ENCODE data around the gene FGD2. TPM values are rescaled to one million over a fixed set of nuclear protein-coding genes. Genes with fewer than 3 reads are reported as not detected.

Gene FGD2
- total and polyA plus RNA-seq, 10 of the 15 experiments (the other 5 are each of a cell fraction or from before 2014, with no cell fraction given) = 5.2 to 88.1 (median 33.2) TPM

GRCh38 chr6:37024656-37025337 lies 19.3 kb downstream of the FGD2 start:
- H3K27ac ChIP-seq (ENCODE audit: control insufficient read depth, insufficient read depth) = no peak overlapping the region
- no peaks in the 10 kb centered on the region; the same call in 2 of the 3 replicates for H3K9me3 ChIP-seq (replicated peaks; ENCODE audit: control insufficient read depth, insufficient read depth, low read length)
- ChIA-PET POLR2A (no interaction called here), SMC1A (ENCODE audit: uncharacterized antibody, unreplicated experiment) (interaction anchor here (0.6 to 2.5 kb wide), 4 partner anchors 131 to 259 kb away, joined by 3 to 11 read pairs (median 4); no protein-coding TSS in a partner anchor), CTCF (interaction anchor here (0.7 to 2.5 kb wide), 4 partner anchors 22 to 184 kb away, joined by 5 to 8 read pairs (median 6); no protein-coding TSS in a partner anchor), RAD21 (ENCODE audit: unreplicated experiment) (interaction anchor here (1.2 to 2.4 kb wide), 2 partner anchors 146 to 185 kb away, joined by 3 to 6 read pairs; no protein-coding TSS in a partner anchor)
- H3K36me3 ChIP-seq (ENCODE audit: control insufficient read depth in 2 of 2, insufficient read depth in 2 of 2, low read length in 1 of 2) = peaks cover 12 to 15% of the 10 kb centered on the region in 2 experiments
- FAIRE-seq (no peak), ATAC-seq (peak; percentile 30; the same call in 2 of the 3 replicates), DNase-seq (ENCODE audit: low read depth, low spot score) (no peak)
- in situ Hi-C loops (cut with MboI) = loop anchor here (10.0 kb wide), 2 partner anchors 150 to 180 kb away; partner anchors contain the start of gene PIM1
- H4K20me1 ChIP-seq (ENCODE audit: control insufficient read depth, insufficient read depth) = no peaks in the 10 kb centered on the region
- no peak overlapping the region for H3K4me3 ChIP-seq
- TF ChIP-seq MAX (IDR thresholded peaks at IDR 0.05; ENCODE audit: low read depth, low read length) (no peak), POU2F2 (IDR thresholded peaks at IDR 0.05; ENCODE audit: borderline replicate concordance, low read depth, low read length) (no peak), ZZZ3 (IDR thresholded peaks at IDR 0.05; ENCODE audit: control insufficient read depth, insufficient read length, low read depth) (no peak), ESRRA (IDR thresholded peaks at IDR 0.05; ENCODE audit: low read length) (no peak), SMARCA5 (IDR thresholded peaks at IDR 0.05) (no peak), USF2 (IDR thresholded peaks at IDR 0.05; ENCODE audit: borderline replicate concordance, low read depth, low read length) (no peak)
- H3K4me2 ChIP-seq (ENCODE audit: control insufficient read depth, insufficient read depth) = no peak overlapping the region
- no peaks in the 10 kb centered on the region for H3K79me2 ChIP-seq (ENCODE audit: control insufficient read depth, insufficient read depth, low read length)
- no peaks in the 10 kb centered on the region for H3K27me3 ChIP-seq (replicated peaks in 1 of 2; ENCODE audit: control insufficient read depth in 2 of 2, insufficient read depth in 2 of 2, low read length in 1 of 2)
- intact Hi-C loops (cut with micrococcal nuclease; ENCODE audit: unreplicated experiment) = no loop called here
- H3K4me1 ChIP-seq (ENCODE audit: control insufficient read depth, insufficient read depth, low read length) = no peaks in the 10 kb centered on the region
- no peak overlapping the region for H3K9ac ChIP-seq (ENCODE audit: control insufficient read depth, insufficient read depth, low read length)
- no peak overlapping the region for H2AFZ ChIP-seq (ENCODE audit: control insufficient read depth, low read depth, low read length)
- no TSS peak for BruUV-seq (replicated peaks)
- 70% methylated on average over 15 of the region's 15 CpGs for WGBS (ENCODE audit: insufficient coverage, insufficient replicate concordance, low lambda C conversion rate, missing lambda C conversion rate)
